ENCODE results near the gene RAET1E. TPM values are rescaled to one million over a fixed set of nuclear protein-coding genes. Genes with fewer than 3 reads are reported as not detected.
"Not testable (repeated sequence)": the region's sequence is repeated elsewhere in the genome, so short reads cannot be mapped to it uniquely, and the experiment has no call there.

RAET1E gene
- total RNA-seq, 1 donor from 2014 or later = not detected

- DNase-seq = no peak
These were observed 36.1 kb downstream of the RAET1E start for GRCh38 chr6:149861603-149862423.

GRCh38 chr6:149860834-149861602 is 36.9 kb downstream of the RAET1E start:
- no peak for DNase-seq

DNA sequence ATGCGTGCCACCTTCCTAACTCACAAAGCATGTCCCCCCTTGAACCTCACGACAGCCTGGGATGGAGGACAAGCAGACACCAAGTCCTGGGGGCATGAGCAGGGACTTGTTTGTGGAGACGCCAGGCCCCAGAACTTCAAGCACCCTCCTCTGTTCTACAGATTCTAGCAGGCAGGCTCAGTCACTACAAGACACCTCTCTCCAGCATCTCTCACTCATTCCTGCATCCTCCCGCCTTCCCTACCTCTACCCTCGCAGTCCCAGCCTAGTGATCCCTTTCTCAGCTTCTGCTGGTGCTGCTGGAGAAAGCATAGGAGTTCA is 37.4 kb downstream of the RAET1E start:
- DNase-seq = no peak

- no peak for DNase-seq
These were observed 38.0 kb downstream of the RAET1E start for GRCh38 chr6:149859938-149860337.

DNA sequence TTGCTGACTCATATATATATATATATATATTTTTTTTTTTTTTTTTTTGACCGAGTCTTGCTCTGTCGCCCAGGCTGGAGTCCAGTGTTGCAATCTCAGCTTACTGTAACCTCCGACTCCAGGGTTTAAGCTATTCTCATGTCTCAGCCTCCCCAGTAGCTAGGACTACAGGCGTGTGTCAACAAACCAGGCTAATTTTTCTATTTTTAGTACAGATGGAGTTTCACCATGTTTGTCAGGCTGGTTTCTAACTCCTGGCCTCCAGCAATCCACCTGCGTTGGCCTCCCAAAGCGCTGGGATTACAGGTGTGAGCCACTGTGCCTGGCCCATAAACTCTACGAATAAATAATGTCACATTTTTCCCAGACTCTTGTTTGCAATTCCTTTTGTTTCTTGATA is 38.5 kb downstream of the RAET1E start:
- DNase-seq = no peak

- no peak for DNase-seq
These were observed 40.4 kb downstream of the RAET1E start for GRCh38 chr6:149857541-149857940.

DNA sequence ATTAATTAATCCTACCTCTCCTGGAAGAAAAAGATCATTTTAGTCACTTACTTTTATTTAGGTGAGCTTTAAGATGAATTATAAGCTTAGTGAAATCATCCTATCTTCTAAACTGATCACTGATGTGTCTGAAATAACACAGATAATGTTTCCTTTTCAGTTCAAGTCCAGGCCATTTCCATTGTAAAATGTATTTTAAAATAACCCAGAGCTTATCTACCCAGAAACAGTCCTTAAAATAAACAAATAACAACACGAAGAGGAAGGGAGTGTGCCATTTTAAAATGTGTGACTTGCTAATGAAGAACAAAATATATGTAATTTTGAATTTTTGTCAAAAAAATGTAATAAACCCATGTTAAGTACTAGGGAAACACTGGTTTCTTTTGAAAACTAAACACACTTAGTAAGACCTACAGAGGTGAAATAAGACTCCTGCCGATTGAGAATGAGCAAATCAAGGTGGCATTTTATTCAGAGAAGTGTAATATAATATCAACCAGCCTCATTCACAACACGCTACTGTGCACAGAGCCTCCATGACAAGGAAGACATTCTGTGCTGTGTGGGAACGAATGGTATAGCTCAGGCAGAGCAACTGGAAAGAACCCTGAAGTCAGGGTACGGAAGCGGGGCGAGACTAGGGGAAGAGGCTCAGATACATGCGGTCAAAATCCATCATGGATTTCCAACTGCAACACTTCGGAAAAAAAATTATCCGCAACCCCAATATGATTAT is 41.5 kb downstream of the RAET1E start:
- DNase-seq = no peak

GRCh38 chr6:149855741-149856140 is 42.2 kb downstream of the RAET1E start:
- no peak for DNase-seq

GRCh38 chr6:149855040-149855654 is 42.8 kb downstream of the RAET1E start:
- no peak for DNase-seq

DNA sequence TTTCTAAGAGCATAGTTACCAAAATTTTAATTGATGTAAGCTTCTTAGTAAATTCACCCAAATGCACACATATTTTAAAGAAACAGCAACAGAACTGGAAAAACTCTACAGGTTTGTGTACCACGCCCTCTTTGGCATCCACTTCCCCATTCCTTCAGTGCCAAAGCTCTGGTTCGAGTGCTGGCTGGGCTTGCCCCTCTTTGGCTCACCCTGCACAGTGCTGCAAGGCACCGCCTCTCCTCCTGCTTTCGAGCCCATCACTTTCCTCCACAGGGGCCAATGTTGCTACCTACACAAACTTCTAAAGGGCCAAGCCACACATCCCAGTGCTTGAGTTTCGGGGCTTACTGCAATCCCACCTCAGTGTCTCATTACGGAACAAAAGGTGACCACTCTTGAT is 43.4 kb downstream of the RAET1E start:
- no peak for DNase-seq

DNA sequence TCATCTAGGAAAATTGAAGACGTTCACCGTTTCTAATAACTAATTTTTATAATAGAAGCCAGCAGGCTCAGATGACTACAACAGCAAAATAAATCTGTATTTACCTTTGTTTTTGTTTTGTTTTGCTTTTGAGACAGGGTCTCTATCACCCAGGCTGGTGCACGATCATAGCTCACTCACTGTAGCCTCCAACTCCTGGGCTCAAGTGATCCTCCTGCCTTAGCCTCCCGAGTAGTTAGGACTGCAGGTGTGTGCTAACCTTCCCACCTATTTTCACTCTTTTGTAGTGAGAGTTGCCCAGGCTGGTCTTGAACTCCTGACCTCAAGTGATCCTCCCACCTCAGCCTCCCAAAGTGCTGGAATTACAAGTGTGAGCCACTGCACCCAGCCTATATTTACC is 43.9 kb downstream of the RAET1E start:
- DNase-seq = not testable (repeated sequence)

DNA sequence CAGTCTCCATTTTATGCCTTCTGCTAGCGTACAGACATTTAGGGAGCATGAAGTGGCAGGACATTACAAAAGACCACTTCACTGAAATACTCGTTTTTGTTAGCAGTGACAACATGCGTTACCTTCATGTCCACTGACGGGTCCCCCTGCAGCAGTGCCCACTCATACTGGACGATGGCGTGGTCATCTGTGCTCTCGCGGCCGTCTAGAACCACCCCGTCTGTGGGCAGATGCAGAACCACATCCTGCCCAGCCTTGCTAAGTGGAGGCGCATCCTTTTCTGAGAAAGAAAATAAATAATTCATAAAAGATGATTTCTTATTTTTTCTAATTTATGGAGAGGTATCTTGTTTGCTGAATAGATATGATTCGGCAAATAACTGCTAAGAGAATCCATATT is 45.0 kb downstream of the RAET1E start:
- no peak for DNase-seq

DNA sequence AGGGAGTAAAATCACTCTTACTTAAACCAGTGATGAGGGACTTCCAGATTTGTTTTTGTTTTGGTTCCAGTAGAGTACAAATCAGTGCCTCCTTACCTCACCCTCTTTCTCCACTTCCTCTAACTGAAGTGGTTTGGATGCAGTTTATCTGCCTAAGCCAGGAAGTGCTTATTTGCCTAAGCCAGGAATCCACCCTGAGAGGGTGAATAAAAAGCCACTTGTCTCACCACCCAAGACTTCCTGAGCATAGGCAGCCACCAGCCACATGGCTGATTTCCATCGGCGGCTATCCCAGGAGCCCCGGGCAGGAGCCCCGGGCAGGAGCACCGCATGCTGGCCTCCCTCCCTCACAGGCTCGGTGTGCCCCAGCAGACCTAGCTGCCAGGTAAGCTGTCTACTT is 45.7 kb downstream of the RAET1E start:
- DNase-seq = no peak

GRCh38 chr6:149851461-149852110 is 46.3 kb downstream of the RAET1E start:
- DNase-seq = no peak

DNA sequence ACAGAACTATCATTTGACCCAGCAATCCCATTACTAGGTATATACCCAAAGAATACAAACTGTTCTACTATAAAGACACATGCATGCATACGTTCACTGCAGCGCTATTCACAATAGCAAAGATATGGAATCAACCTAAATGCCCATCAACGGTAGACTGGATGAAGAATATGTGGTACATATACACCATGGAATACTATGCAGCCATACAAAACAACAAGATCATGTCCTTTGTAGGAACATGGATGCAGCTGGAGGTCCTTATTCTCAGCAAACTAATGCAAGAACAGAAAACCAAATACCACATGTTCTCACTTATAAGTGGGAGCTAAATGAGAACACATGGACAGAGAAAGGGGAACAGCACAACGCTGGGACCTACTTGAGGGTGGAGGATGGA is 49.6 kb downstream of the RAET1E start:
- DNase-seq = not testable (repeated sequence)

Other genes with a start within 250 kb of the RAET1E start
- gene KATNA1, start 249.4 kb downstream of the RAET1E start, total RNA-seq = 28.5 TPM
- gene LATS1, start 180.0 kb downstream of the RAET1E start, total RNA-seq = 29.5 TPM
- gene NUP43, start 151.6 kb downstream of the RAET1E start, total RNA-seq = 23.9 TPM
- 173 TPM for gene PCMT1, start 148.4 kb downstream of the RAET1E start, total RNA-seq
- 35.2 TPM for gene LRP11, start 33.8 kb downstream of the RAET1E start, total RNA-seq
- not detected for gene RAET1G, start 25.0 kb upstream of the RAET1E start, total RNA-seq
- gene ULBP2, start 43.9 kb upstream of the RAET1E start, total RNA-seq = 5.3 TPM
- 3.9 TPM for gene ULBP1, start 65.8 kb upstream of the RAET1E start, total RNA-seq
- gene RAET1L, start 127.4 kb upstream of the RAET1E start, total RNA-seq = 0.62 TPM
- gene ULBP3, start 171.0 kb upstream of the RAET1E start, total RNA-seq = 6.2 TPM
- 61.3 TPM for gene PPP1R14C, start 244.9 kb upstream of the RAET1E start, total RNA-seq